ENCODE data around the gene TMED7. TPM values are rescaled to one million over a fixed set of nuclear protein-coding genes. Genes with fewer than 3 reads are reported as not detected.

The TMED7 gene
- total and polyA plus RNA-seq, 2 of the 8 experiments (the other 6 are each of a cell fraction or from before 2014, with no cell fraction given): 43.8 to 75.2 TPM

DNA sequence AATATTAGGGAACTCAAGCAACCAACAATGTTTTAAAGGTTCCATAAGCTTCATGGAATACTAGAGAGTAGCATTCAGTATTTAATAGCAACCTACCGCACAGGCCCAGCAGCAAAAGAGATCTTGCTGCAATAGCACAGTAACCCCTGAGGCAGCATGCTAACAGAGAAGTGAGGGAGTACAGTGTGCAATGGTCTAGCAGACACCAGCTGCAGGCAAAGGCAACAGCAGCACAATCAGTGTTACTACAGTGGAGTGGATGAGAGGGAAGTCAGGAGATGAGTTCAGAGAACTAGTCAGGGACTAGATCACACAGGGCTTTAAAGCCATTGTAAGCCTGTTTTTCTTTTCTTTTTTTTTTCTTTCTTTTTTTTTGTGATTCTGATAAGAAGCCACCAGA lies 26.3 kb downstream of the TMED7 start:
- Histone ChIP-seq H4K8ac (ENCODE audit: extremely low read depth, insufficient read depth, low read length) (no peak overlapping the region), H3K23ac (ENCODE audit: insufficient read length) (no peak overlapping the region), H2BK12ac (ENCODE audit: low read depth, low read length) (peak overlapping the region; percentile 52; the same call in 1 of the 2 replicates), H3K4me1 (replicated peaks in 1 of 4; ENCODE audit: control insufficient read depth in 3 of 4, insufficient read depth in 4 of 4, low read length in 3 of 4) (peaks cover 0 to 13% (median 7%) of the 10 kb centered on the region in 4 experiments; a peak in 5 of 7 replicates), H3K4ac (replicated peaks; ENCODE audit: insufficient read length, low read depth, low read length) (no peak overlapping the region), H2BK15ac (ENCODE audit: low read length) (no peak overlapping the region), H3K79me2 (ENCODE audit: control insufficient read depth in 1 of 2, insufficient read depth in 2 of 2, low read length in 2 of 2) (no peaks in the 10 kb centered on the region), H3K79me1 (ENCODE audit: low read depth, low read length) (no peaks in the 10 kb centered on the region), H4K20me1 (replicated peaks in 1 of 2; ENCODE audit: control insufficient read depth in 1 of 2, insufficient read depth in 2 of 2, low read length in 2 of 2) (peaks cover 0 to 3% of the 10 kb centered on the region in 2 experiments), H2BK120ac (replicated peaks; ENCODE audit: low read depth, low read length) (no peak overlapping the region), H4K91ac (replicated peaks; ENCODE audit: insufficient read length, low read length) (no peak overlapping the region), H3K9ac (replicated peaks in 1 of 4; ENCODE audit: extremely low read depth in 1 of 4, low read depth in 3 of 4, low read length in 3 of 4) (peak overlapping the region in 1 of 4 experiments; percentile 48; a peak in 1 of 7 replicates), H2AFZ (ENCODE audit: low read length) (peak overlapping the region; percentile 38; the same call in 1 of the 2 replicates), H3K23me2 (ENCODE audit: low read depth, low read length) (peaks cover 7% of the 10 kb centered on the region; the same call in 1 of the 2 replicates), H3K36me3 (ENCODE audit: control insufficient read depth in 2 of 4, insufficient read depth in 4 of 4, low read length in 3 of 4) (no peaks in the 10 kb centered on the region), H3K9me3 (ENCODE audit: insufficient read depth in 2 of 2, low read depth in 1 of 2, low read length in 1 of 2) (no peaks in the 10 kb centered on the region), H3K18ac (ENCODE audit: extremely low read depth, low read length) (peak overlapping the region; percentile 83), H2BK5ac (ENCODE audit: low read depth, low read length) (no peak overlapping the region), H3K4me3 (ENCODE audit: extremely low read depth in 1 of 4, insufficient read depth in 2 of 4, low read depth in 3 of 4, low read length in 4 of 4) (no peak overlapping the region), H2BK20ac (ENCODE audit: low read length) (no peak overlapping the region), H3K14ac (ENCODE audit: insufficient read length) (no peak overlapping the region), H4K5ac (ENCODE audit: insufficient read length, low read depth, low read length) (no peak overlapping the region), H3K27me3 (replicated peaks in 1 of 4; ENCODE audit: control insufficient read depth in 3 of 4, extremely low read depth in 1 of 4, insufficient read depth in 3 of 4, low read length in 3 of 4) (no peaks in the 10 kb centered on the region), H3K4me2 (ENCODE audit: insufficient read depth in 1 of 2, low read depth in 2 of 2, low read length in 2 of 2) (peak overlapping the region in 1 of 2 experiments; percentile 39; a peak in 1 of 4 replicates), H2AK5ac (ENCODE audit: low read depth, low read length) (0 out of 2 replicates have a peak overlapping the region, but pooled peaks have one; percentile 66), H3K27ac (ENCODE audit: low read depth, low read length) (no peak overlapping the region), H3K56ac (replicated peaks; ENCODE audit: insufficient read length, low read depth, low read length) (no peak overlapping the region)
- CTCF ChIA-PET (ENCODE audit: partially characterized antibody): interaction anchor here (1.0 kb wide), 1 partner anchor 14 kb away, joined by 3 read pairs; no protein-coding TSS in a partner anchor
- POLR2A ChIA-PET (ENCODE audit: partially characterized antibody): interaction anchor here (1.0 kb wide), 1 partner anchor 56 kb away, joined by 3 read pairs; no protein-coding TSS in a partner anchor
- FAIRE-seq (no peak), DNase-seq (ENCODE audit: low read depth in 1 of 2, low spot score in 2 of 2) (no peak)
- 100% methylated on average over 1 of the region's 1 CpG; no CpG with 5 or more reads in 1 of the 2 experiments for WGBS, 2 experiments (ENCODE audit: extremely low coverage in 1 of 2, insufficient coverage in 1 of 2, insufficient read length in 1 of 2, insufficient replicate concordance in 2 of 2, low coverage in 1 of 2, low lambda C conversion rate in 2 of 2, missing lambda C conversion rate in 1 of 2)
- TF ChIP-seq CBX8 (IDR thresholded peaks at IDR 0.05; ENCODE audit: borderline replicate concordance, low read depth, low read length) (no peak), SIN3A (conservative IDR thresholded peaks at IDR 0.05 in 1 of 2, IDR thresholded peaks at IDR 0.05 in 1 of 2; ENCODE audit: low read depth in 1 of 2, low read length in 2 of 2) (no peak), KDM4A (IDR thresholded peaks at IDR 0.05; ENCODE audit: low read depth, low read length, severe bottlenecking) (no peak), NRF1 (IDR thresholded peaks at IDR 0.05; ENCODE audit: low read depth, low read length) (no peak), ZNF274 (IDR thresholded peaks at IDR 0.05; ENCODE audit: borderline replicate concordance, extremely low read depth, low read length) (no peak), POLR2AphosphoS5 (IDR thresholded peaks at IDR 0.05; ENCODE audit: low read depth, low read length) (no peak), SP4 (IDR thresholded peaks at IDR 0.05; ENCODE audit: low read length) (no peak), CREB1 (IDR thresholded peaks at IDR 0.05) (no peak), HDAC6 (IDR thresholded peaks at IDR 0.05; ENCODE audit: low read depth, low read length) (no peak), TBP (IDR thresholded peaks at IDR 0.05; ENCODE audit: low read depth, low read length) (no peak), SP1 (IDR thresholded peaks at IDR 0.05; ENCODE audit: low read depth, low read length) (no peak), BACH1 (IDR thresholded peaks at IDR 0.05; ENCODE audit: low read length) (no peak)
- TF ChIP-seq, protein P1, sequence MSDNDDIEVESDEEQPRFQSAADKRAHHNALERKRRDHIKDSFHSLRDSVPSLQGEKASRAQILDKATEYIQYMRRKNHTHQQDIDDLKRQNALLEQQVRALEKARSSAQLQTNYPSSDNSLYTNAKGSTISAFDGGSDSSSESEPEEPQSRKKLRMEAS (IDR thresholded peaks at IDR 0.05): no peak
- TF ChIP-seq, protein P2, sequence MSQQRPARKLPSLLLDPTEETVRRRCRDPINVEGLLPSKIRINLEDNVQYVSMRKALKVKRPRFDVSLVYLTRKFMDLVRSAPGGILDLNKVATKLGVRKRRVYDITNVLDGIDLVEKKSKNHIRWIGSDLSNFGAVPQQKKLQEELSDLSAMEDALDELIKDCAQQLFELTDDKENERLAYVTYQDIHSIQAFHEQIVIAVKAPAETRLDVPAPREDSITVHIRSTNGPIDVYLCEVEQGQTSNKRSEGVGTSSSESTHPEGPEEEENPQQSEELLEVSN (IDR thresholded peaks at IDR 0.05): no peak
